GM19455 (cell line): ENCODE measurements around the gene PES1.
"Not testable (repeated sequence)": the region's sequence is repeated elsewhere in the genome, so short reads cannot be mapped to it uniquely, and the experiment has no call there.

ENCODE experiments used
- ATAC-seq: cut with Tn5 transposase; IDR thresholded peaks from one replicate; pipeline ENCODE4 v1.9.1; 2021; ENCODE audit not compliant: unreplicated experiment

Gene PES1

DNA sequence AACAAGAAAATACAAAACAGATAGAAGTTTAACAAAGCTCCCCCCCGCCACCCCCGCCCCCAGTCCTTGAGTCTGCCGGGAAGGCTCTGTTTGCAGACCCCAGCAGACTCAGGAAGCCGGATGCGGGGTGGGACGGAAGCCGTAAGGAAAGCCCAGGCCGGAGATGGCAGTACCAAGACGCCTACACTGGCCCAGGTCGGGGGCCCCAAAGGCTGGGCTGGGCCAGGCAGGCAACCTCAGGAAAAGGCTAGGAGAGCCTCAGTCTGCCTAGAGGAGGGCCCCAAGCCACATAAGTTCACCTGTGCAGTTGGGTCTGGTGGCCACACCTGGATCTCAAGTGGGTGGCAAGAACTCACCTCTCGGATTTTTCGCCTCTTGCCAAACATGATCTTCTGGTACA, 13.2 kb downstream of the PES1 start:
- ATAC-seq: no peak

DNA sequence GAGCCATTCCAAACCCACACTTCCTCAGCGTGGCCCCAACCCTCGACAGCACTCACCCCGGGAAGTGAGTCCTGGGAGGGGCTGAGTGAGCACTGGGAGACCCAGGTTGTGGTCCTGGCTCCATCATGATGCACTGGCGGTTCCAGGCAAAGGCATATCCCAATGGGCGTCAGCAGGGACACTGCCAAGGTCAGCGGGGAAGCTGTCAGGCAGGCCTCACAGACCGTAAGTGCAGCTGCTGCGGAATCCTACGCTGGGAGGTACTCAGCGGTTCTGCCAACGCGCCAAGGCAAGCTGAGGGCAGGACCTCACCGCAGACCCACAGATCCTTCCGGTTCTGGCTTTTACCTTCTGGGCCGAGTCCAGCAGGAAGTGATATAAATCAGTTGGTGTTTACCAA, 15.9 kb downstream of the PES1 start:
- ATAC-seq: no peak

DNA sequence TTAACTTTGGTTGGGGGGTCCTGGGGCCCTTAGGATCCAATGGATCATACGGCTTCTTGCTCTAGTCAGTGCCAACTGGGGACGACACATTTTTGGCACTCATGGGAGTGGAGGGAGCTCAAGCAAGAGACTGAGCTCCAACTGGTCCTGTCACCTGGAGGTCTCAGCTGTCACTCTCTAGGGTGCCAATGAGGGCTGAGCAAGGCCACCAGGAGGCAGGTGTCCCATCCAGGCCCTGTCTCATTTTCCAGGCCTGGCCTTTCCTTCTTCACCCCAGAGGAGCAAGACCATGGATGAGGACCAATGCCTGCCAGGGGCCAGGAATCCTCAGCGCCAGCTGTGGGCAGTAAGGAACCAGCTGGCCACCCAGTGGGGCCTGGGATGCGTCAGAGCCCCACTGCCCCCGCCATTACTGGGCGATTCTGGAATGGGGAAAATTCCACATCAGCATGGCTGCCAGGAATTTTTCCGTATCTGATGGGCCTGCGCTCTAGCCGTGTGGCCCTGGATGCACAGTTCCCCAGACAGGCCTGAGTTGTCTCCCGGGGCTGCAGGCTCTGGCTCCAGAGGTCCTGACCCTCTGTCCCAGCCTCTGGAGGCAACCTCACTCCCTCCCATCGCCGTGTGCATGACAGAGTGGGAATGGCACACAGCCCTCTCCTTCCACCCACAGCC, 16.6 kb downstream of the PES1 start:
- ATAC-seq: no peak

DNA sequence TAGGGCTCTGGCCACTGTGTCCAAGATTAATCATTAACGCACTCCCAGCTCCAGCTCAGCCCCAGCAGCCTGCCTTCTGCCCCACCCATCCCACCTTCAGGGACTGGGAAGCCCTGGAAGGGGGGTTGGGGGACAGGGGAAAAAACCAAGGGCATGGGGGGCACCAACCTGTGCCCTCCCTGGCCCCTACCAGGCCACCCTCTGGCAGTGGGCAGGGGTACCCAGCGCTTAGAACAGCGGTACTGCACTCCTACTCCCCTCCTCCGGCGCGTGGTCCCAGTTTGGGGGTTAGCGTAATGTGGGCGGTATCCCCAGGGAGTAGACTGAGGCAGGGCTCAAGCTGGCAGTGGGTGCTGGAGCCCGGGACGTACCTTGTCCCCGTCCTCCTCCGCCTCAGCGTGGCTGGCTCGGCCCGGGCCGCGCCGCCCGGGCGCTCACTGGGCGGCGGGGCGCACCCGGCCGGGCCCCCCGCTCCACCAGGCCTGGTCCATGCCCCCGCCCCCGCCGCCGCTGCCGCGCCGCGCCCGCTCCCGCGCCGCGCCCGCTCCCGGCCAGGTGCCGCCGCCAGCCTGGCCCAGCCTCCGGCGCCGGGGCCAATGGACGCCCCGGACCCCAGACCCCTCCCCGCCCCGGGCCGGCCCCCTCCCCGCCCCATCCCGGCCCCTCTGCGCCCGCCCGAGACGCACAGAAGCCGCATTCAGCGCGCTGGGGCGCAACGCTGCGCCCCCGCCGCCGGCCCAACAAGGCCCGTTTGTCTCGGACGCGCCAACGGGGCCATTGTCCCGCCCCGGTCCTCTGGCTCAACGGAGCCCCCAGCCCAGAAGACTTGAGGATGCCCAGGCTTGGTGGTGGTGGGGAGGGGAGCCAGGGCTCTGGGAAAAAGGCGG, 17.4 kb downstream of the PES1 start, which contains the start of gene GAL3ST1:
TSS of gene GAL3ST1 (minus strand) at position 571 of the 887 bp plus-strand sequence. CDS start 17,273 bp downstream, outside the sequence.
- ATAC-seq: no peak

DNA sequence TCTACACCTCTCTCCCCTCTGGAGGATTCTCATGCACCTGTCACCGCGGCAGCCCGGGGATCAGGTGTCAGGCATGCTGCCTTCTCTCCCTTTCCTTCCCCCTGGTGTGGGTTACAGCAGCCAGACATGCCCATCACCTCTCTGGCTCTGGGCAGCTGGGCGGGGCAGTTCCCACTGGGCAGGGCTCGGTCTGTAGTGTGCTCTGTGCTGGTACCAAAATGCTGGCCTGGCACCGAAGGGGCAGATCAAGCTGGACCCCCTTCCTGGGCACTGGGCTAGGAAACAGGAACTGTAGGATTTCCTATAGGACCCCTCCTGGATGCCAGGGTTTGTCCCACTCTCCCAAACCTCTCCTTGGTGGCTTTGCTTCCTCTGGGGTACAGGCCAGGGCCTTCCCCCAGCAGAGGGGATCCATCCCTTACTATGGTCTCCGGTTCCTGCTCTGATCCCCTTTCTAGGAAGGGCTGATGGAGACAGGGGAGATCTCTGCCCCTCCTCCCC, 18.1 kb downstream of the PES1 start:
- ATAC-seq: no peak

DNA sequence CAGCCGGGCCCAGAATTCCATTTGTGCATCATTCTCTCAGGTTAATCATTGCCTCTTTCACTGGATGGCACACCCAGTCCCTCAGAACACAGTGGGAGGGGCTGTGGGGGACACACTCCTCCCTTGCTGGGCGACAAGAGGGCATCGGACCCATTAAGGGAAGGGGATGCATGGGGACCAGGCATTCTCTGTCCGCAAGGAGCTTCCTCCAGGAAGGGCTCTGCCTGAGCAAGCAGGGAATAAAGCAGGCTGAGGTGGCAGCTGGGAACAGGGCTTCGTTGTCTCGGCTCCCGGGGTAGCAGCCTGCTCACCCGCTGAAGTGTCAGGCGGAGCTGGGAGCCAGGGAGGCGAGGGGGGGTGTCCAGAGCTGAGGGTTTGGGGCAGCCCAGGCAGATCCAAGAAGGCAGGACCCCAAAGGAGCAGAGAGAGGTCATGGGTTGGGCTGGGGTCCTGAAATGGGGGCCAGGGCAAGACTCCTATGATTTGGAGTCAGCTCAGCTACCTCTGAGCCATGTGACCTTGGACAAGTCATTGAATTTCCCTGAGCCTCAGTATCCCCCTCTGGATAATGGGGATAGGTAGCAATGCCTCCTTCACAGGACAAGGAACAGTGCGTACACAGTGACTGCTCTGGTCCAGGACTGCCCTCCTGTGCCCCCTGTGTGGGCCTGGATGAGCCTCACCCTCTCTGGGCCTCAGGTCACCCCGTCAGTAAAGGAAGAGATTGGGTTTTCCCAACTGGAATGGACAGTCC, 18.7 kb downstream of the PES1 start:
- ATAC-seq: no peak

- no peak for ATAC-seq
These were observed 19.5 kb downstream of the PES1 start for GRCh38 chr22:30572210-30572609.

GRCh38 chr22:30569674-30570202, 22.0 kb downstream of the PES1 start:
- ATAC-seq: no peak

- no peak for ATAC-seq
These were observed 23.4 kb downstream of the PES1 start for GRCh38 chr22:30568137-30568805.

DNA sequence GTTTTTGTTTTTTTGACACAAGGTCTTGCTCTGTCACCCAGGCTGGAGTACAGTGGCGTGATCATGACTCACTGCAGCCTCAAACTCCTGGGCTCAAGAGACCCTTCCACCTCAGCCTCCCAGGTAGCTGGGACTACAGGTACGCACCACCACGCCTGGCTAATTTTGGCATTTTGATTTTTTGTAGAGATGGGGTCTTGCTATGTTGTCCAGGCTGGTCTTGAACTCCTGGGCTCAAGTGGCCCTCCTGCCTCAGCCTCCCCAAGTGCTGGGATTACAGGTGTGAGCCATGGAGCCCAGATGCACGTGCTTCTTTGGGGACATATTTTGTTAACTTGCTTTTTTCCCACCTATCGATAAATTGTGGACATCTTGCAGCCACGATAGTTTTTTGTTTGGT, 24.4 kb downstream of the PES1 start:
- not testable (repeated sequence) for ATAC-seq

GRCh38 chr22:30566125-30566524, 25.6 kb downstream of the PES1 start:
- no peak for ATAC-seq

DNA sequence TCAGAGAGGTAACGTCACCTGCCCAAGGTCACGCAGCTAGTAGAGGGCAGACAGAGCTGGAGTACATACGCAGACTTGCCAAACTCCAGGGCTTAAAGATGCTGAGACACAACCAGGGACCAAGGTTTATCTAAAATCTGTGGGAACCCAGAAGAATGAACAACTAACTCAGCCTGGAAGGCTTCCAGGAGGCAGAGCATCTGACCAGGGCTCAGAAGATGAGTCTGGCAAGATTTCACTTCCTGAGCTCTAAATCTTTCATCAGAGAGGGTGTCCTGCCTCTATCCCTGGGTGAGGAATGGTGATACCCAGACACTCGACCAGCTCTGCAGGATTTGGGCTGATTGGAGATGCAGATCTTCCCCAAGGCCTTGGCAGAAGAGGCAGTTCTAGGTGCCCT, 26.4 kb downstream of the PES1 start:
- no peak for ATAC-seq

- ATAC-seq: no peak
These were observed 27.0 kb downstream of the PES1 start for GRCh38 chr22:30564761-30565119.

DNA sequence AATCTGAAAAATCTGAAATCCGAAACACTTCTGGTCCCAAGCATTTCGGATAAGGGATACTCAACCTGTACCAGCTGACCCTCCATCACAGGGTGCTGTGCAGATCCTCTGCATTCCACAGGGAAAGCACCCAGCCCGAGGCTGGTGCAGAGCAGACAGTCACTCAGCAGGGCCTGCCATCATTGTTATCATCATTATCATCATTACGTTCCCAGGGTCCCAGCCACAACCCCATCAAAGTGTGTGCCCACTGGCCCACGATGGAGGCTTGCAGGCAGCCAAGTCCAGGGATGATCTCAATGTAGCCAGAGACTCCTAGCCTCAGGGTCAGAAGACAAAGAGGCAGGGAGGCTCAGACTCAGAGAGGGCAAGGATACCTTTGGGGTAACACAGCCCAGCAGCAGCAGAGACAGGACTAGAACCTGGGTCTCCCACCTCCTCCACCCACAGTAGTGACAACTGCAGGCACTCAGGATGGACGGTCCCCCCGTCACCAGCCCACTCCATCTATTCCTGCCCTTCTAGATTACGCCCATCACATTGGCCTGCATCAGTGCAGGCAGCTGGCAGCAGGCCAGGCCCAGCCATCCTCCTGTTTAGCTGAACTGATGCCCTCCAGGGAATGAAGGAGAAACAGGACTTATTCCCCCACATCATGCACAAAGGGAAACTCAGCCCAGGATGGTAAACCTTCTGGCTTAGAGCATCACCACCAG, 27.5 kb downstream of the PES1 start:
- ATAC-seq: no peak

DNA sequence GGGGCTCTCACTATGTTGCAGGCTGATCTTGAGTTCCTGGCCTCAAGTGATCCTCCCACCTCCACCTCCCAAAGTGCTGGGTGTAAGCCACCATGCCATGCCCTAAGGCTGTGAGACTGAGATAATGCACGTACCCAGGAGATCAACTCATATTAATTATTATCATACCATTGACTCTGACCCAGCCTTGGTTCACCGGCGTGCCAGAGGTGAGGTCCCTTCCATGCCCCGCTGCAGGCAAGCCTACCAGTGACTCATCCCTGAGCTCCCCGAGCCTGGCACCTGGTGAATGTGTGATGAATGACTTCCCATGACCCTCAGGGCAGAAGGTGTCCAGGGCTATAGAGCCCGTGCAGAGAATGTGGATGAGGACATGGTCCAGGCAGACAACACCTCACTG, 29.3 kb downstream of the PES1 start:
- ATAC-seq: no peak

- ATAC-seq: no peak
These were observed 30.1 kb downstream of the PES1 start for GRCh38 chr22:30561402-30562189.

GRCh38 chr22:30560643-30561202, 31.0 kb downstream of the PES1 start:
- ATAC-seq: not testable (repeated sequence)

- no peak for ATAC-seq
These were observed 31.8 kb downstream of the PES1 start for GRCh38 chr22:30559889-30560288.

GRCh38 chr22:30557243-30557642, 34.5 kb downstream of the PES1 start:
- no peak for ATAC-seq
